Trophoblast cell (in vitro differentiated cells and primary cell): ENCODE measurements around the gene CDH11.

Experiments used
- DNase-seq, 2 donors: peaks; one replicate each; pipeline ENCODE4 v3.0.0-alpha.2; 2016
- H2AFZ ChIP-seq: 2 replicates; pipeline ENCODE4 v1.6.1; 2013; ENCODE audit warnings: low read length, moderate library complexity, mild to moderate bottlenecking; ENCODE audit not compliant: insufficient read depth, poor library complexity
- H2AK5ac ChIP-seq: 2 replicates; pipeline ENCODE4 v1.6.1; 2013; ENCODE audit warnings: mild to moderate bottlenecking, low read length
- H2BK120ac ChIP-seq: 2 replicates; pipeline ENCODE4 v1.6.1; 2013; ENCODE audit warnings: low read length, mild to moderate bottlenecking, moderate library complexity; ENCODE audit not compliant: insufficient read depth, poor library complexity
- H2BK12ac ChIP-seq: 2 replicates; pipeline ENCODE4 v1.6.1; 2013; ENCODE audit warnings: mild to moderate bottlenecking, low read length, moderate library complexity
- H2BK5ac ChIP-seq: 2 replicates; pipeline ENCODE4 v1.6.1; 2013; ENCODE audit warnings: low read length, low read depth, moderate library complexity, mild to moderate bottlenecking; ENCODE audit not compliant: poor library complexity
- H3K14ac ChIP-seq: 2 replicates; pipeline ENCODE4 v1.6.1; 2013; ENCODE audit warnings: mild to moderate bottlenecking, low read length
- H3K18ac ChIP-seq: 2 replicates; pipeline ENCODE4 v1.6.1; 2013; ENCODE audit warnings: mild to moderate bottlenecking, low read length
- H3K23ac ChIP-seq: 2 replicates; pipeline ENCODE4 v1.6.1; 2013; ENCODE audit warnings: low read length
- H3K27ac ChIP-seq: 2 replicates; pipeline ENCODE4 v1.5.1; 2013; ENCODE audit warnings: low read depth, mild to moderate bottlenecking, inconsistent platforms, low read length, moderate library complexity
- H3K27me3 ChIP-seq: 2 replicates; pipeline ENCODE4 v1.6.1; 2013; ENCODE audit warnings: inconsistent platforms, mild to moderate bottlenecking, low read length, moderate library complexity; ENCODE audit not compliant: insufficient read depth
- H3K36me3 ChIP-seq, 2 experiments: 1 replicate in 1 of 2; 2 replicates in 1 of 2; pipeline ENCODE4 v1.6.1; 2013; ENCODE audit warnings: low read length in 2 of 2, mild to moderate bottlenecking in 2 of 2, moderate library complexity in 1 of 2; ENCODE audit not compliant: insufficient read depth in 2 of 2, control insufficient read depth in 1 of 2
- H3K4ac ChIP-seq: 2 replicates; pipeline ENCODE4 v1.6.1; 2013; ENCODE audit warnings: low read depth, mild to moderate bottlenecking, low read length, moderate library complexity
- H3K4me1 ChIP-seq, 2 experiments: 1 replicate in 1 of 2; 2 replicates in 1 of 2; pipeline ENCODE4 v1.6.1; 2013; ENCODE audit warnings: low read length in 2 of 2, mild to moderate bottlenecking in 2 of 2, moderate library complexity in 1 of 2; ENCODE audit not compliant: insufficient read depth in 2 of 2, control insufficient read depth in 1 of 2
- H3K4me2 ChIP-seq: 2 replicates; pipeline ENCODE4 v1.6.1; 2013; ENCODE audit warnings: inconsistent platforms, mild to moderate bottlenecking, low read length, moderate library complexity
- H3K4me3 ChIP-seq: 2 replicates; pipeline ENCODE4 v1.5.1; 2013; ENCODE audit warnings: mild to moderate bottlenecking, low read depth, low read length, inconsistent platforms
- H3K79me1 ChIP-seq: one replicate; pipeline ENCODE4 v1.6.1; 2013; ENCODE audit warnings: low read length
- H3K79me2 ChIP-seq: 2 replicates; pipeline ENCODE4 v1.6.1; 2013; ENCODE audit warnings: low read length, mild to moderate bottlenecking; ENCODE audit not compliant: control insufficient read depth, insufficient read depth, poor library complexity
- H3K9ac ChIP-seq: 2 replicates; pipeline ENCODE4 v1.6.1; 2013; ENCODE audit warnings: mild to moderate bottlenecking, low read length
- H3K9me3 ChIP-seq: 2 replicates; pipeline ENCODE4 v1.6.1; 2013; ENCODE audit warnings: low read depth, mild to moderate bottlenecking, control low read depth, inconsistent platforms, low read length; ENCODE audit not compliant: insufficient read depth
- H4K12ac ChIP-seq: 2 replicates; pipeline ENCODE4 v1.6.1; 2013; ENCODE audit warnings: low read depth, mild to moderate bottlenecking, low read length, moderate library complexity
- H4K8ac ChIP-seq: 2 replicates; pipeline ENCODE4 v1.6.1; 2013; ENCODE audit warnings: low read depth, mild to moderate bottlenecking, low read length, moderate library complexity
- H4K91ac ChIP-seq: one replicate; pipeline ENCODE4 v1.6.1; 2013; ENCODE audit warnings: low read depth, mild to moderate bottlenecking, low read length, moderate library complexity
- WGBS: extraction: QIAGEN DNeasy Blood & Tissue Kit; methylation state at CpG from one replicate; pipeline ENCODE4 v1.1.7; 2013; ENCODE audit warnings: missing lambda C conversion rate; ENCODE audit not compliant: insufficient read length, insufficient coverage; ENCODE audit errors: extremely low coverage; 5-methylcytosine and 5-hydroxymethylcytosine counted together

Gene CDH11

DNA sequence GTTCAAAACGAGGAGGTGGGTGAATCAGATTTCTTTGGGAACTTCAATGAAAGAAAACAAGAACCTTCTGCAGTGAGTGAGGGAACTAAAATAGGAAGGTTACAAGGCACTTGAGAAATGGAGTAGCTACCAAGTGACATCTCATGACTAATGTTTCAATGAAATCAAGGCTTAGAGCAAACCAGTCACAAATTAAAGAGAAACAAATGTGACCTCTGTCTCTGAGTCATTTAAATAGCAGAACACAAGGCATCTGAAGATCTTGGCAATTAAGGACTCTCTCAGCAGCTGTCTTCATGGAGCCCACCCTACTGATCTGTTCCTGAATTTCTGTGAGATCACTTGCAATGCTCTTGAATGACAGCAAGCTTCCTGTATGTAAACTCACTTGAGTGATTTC, 109.5 kb downstream of the CDH11 start:
- Histone ChIP-seq H2AFZ (no peak overlapping the region), H4K12ac (no peak overlapping the region), H2BK5ac (no peak overlapping the region), H3K4me2 (no peak overlapping the region), H2BK120ac (no peak overlapping the region), H3K36me3 (peaks cover 2 to 5% of the 10 kb centered on the region in 2 experiments), H3K79me1 (no peaks in the 10 kb centered on the region), H3K23ac (no peak overlapping the region), H3K27ac (no peak overlapping the region), H3K9me3 (no peaks in the 10 kb centered on the region), H3K4me3 (no peak overlapping the region), H3K27me3 (no peaks in the 10 kb centered on the region), H3K4me1 (no peaks in the 10 kb centered on the region), H4K8ac (no peak overlapping the region), H3K4ac (no peak overlapping the region), H2AK5ac (no peak overlapping the region), H2BK12ac (no peak overlapping the region), H3K9ac (no peak overlapping the region), H3K18ac (no peak overlapping the region), H3K79me2 (no peaks in the 10 kb centered on the region), H4K91ac (no peak overlapping the region), H3K14ac (no peak overlapping the region)
- DNase-seq: no peak
- WGBS: no CpG with 5 or more reads among the region's 1 CpG

DNA sequence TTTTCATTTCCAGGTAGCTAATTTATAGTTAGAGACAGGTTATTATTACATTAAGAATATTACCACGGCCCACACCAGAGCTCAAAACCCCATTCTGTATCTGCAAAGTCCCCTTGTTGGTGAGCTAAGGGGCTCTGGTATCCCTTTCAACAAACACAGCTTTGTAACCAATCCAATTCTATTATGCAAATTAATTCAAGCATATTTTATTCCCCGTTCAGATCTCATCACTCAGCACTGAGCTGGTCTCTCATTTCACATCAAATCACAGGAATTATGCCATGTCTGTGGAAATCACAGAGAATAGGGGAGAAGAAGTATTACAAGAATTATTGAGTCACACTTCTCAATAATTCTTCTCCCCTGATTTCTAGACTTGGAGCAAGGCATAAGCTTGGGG, 111.7 kb downstream of the CDH11 start:
- H2BK12ac ChIP-seq: no peak overlapping the region
- no peak overlapping the region for H2BK120ac ChIP-seq
- no peak overlapping the region for H4K8ac ChIP-seq
- no peak overlapping the region for H2BK5ac ChIP-seq
- H3K9ac ChIP-seq: no peak overlapping the region
- no peaks in the 10 kb centered on the region for H3K9me3 ChIP-seq
- H2AFZ ChIP-seq: no peak overlapping the region
- WGBS: no CpG with 5 or more reads among the region's 2 CpGs
- H3K79me1 ChIP-seq: no peaks in the 10 kb centered on the region
- H3K36me3 ChIP-seq: peaks cover 4 to 18% of the 10 kb centered on the region in 2 experiments
- no peak overlapping the region for H4K12ac ChIP-seq
- H3K14ac ChIP-seq: no peak overlapping the region
- no peak overlapping the region for H4K91ac ChIP-seq
- no peaks in the 10 kb centered on the region for H3K27me3 ChIP-seq
- no peak overlapping the region for H3K4ac ChIP-seq
- no peak overlapping the region for H2AK5ac ChIP-seq
- no peak overlapping the region for H3K23ac ChIP-seq
- H3K27ac ChIP-seq: no peak overlapping the region
- H3K4me2 ChIP-seq: no peak overlapping the region
- no peak overlapping the region for H3K18ac ChIP-seq
- H3K79me2 ChIP-seq: no peaks in the 10 kb centered on the region
- DNase-seq: no peak
- H3K4me1 ChIP-seq: no peaks in the 10 kb centered on the region
- H3K4me3 ChIP-seq: no peak overlapping the region

DNA sequence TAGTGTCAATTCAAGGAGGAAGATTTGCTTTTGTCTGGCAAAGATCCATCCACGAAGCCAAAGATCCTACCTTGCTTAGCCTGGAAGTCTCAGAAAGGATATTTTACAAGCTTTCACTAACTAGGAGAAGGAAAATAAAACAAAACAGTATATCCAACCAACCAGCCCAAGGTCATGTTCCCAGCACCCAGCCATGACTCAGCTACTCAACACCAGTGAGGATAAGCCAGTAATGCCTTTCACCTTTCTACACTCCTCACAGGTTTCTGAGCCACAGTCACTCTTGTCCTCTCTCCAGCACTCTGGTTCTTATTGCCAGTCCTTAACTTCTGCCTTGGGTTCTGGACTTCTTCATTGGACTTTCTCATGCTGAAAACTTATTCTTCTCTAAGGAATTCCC, 116.2 kb downstream of the CDH11 start:
- no peak overlapping the region for H3K18ac ChIP-seq
- H3K4me1 ChIP-seq: no peaks in the 10 kb centered on the region
- H3K27me3 ChIP-seq: no peaks in the 10 kb centered on the region
- no peak overlapping the region for H3K23ac ChIP-seq
- H2BK5ac ChIP-seq: no peak overlapping the region
- H3K79me1 ChIP-seq: no peaks in the 10 kb centered on the region
- H2BK12ac ChIP-seq: no peak overlapping the region
- H3K9me3 ChIP-seq: no peaks in the 10 kb centered on the region
- no peak overlapping the region for H4K91ac ChIP-seq
- no peak overlapping the region for H3K9ac ChIP-seq
- H4K8ac ChIP-seq: no peak overlapping the region
- H3K36me3 ChIP-seq: peaks cover 15 to 33% of the 10 kb centered on the region in 2 experiments
- no peak overlapping the region for H2AK5ac ChIP-seq
- H3K27ac ChIP-seq: no peak overlapping the region
- no peak overlapping the region for H4K12ac ChIP-seq
- H2AFZ ChIP-seq: no peak overlapping the region
- H3K4me2 ChIP-seq: no peak overlapping the region
- H3K79me2 ChIP-seq: no peaks in the 10 kb centered on the region
- H3K4me3 ChIP-seq: no peak overlapping the region
- no peak overlapping the region for H2BK120ac ChIP-seq
- no CpG with 5 or more reads among the region's 1 CpG for WGBS
- no peak overlapping the region for H3K14ac ChIP-seq
- no peak overlapping the region for H3K4ac ChIP-seq
- no peak for DNase-seq

DNA sequence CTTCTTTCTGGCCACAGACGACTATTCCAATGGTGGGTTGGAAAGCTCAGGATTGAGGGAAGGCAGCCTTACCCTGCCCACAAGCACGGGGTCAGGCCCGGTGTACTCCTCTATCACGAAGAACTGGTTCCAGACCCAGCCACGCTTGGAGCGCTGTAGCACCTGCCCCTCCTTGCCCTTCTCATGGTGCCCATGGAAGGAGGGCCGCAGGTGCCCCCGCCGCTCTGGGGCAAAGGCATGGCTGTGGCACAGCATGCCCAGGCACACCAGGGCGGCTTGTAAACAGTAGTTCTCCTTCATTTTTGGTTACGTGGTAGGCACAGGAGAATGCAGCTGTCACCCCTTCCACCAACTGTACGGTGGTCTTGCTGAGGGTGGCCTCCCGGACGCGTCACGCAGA, 117.3 kb downstream of the CDH11 start:
- H3K23ac ChIP-seq: no peak overlapping the region
- no peak overlapping the region for H2BK5ac ChIP-seq
- no peak overlapping the region for H3K4ac ChIP-seq
- no peaks in the 10 kb centered on the region for H3K79me1 ChIP-seq
- peaks cover 18 to 41% of the 10 kb centered on the region in 2 experiments for H3K36me3 ChIP-seq
- no peak overlapping the region for H2AFZ ChIP-seq
- H3K18ac ChIP-seq: no peak overlapping the region
- no peaks in the 10 kb centered on the region for H3K9me3 ChIP-seq
- no peak overlapping the region for H3K4me3 ChIP-seq
- H4K8ac ChIP-seq: no peak overlapping the region
- H3K79me2 ChIP-seq: no peaks in the 10 kb centered on the region
- H3K14ac ChIP-seq: no peak overlapping the region
- no peak overlapping the region for H2BK12ac ChIP-seq
- no peak overlapping the region for H4K91ac ChIP-seq
- WGBS: no CpG with 5 or more reads among the region's 16 CpGs
- no peak overlapping the region for H3K27ac ChIP-seq
- no peak overlapping the region for H2BK120ac ChIP-seq
- no peak overlapping the region for H3K9ac ChIP-seq
- H3K27me3 ChIP-seq: no peaks in the 10 kb centered on the region
- DNase-seq: no peak
- no peak overlapping the region for H2AK5ac ChIP-seq
- H4K12ac ChIP-seq: no peak overlapping the region
- H3K4me1 ChIP-seq: no peaks in the 10 kb centered on the region
- no peak overlapping the region for H3K4me2 ChIP-seq
